Heart right ventricle (tissue), 16 donors: ENCODE results near the gene NOTCH2. TPM values are rescaled to one million over a fixed set of nuclear protein-coding genes. Genes with fewer than 3 reads are reported as not detected.

Experiments
- ATAC-seq, 8 donors: fragments of 200-7000 bp; cut with Tn5 transposase; one replicate each; pipeline ENCODE4 v1.9.1; 2020; ENCODE audit warnings: mild to moderate bottlenecking in 8 of 8, moderate library complexity in 8 of 8, moderate number of reproducible peaks in 1 of 8
- DNase-seq, 2 donors: peaks; one replicate each; pipeline ENCODE4 v3.0.0-alpha.2; 2020
- H3K27ac ChIP-seq, 10 donors: fragments of 200-600 bp; sonication (generic) in 2 of 10; one replicate each; pipeline versions ENCODE4 v1.5.0 to v1.8.0; 2020 to 2022; ENCODE audit warnings: mild to moderate bottlenecking in 3 of 10
- H3K27me3 ChIP-seq, 7 donors: fragments of 200-600 bp; one replicate each; pipeline ENCODE4 v1.8.0; 2021 to 2022; ENCODE audit warnings: mild to moderate bottlenecking in 2 of 7
- H3K36me3 ChIP-seq, 9 donors: fragments of 200-600 bp; sonication (generic) in 1 of 9; one replicate each; pipeline versions ENCODE4 v1.5.0 to v1.8.0; 2020 to 2022; ENCODE audit warnings: mild to moderate bottlenecking in 2 of 9
- H3K4me1 ChIP-seq, 9 donors: fragments of 200-600 bp; sonication (generic) in 1 of 9; one replicate each; pipeline versions ENCODE4 v1.5.0 to v1.8.0; 2020 to 2022; ENCODE audit warnings: mild to moderate bottlenecking in 4 of 9
- H3K4me3 ChIP-seq, 10 donors: fragments of 200-600 bp; sonication (generic) in 2 of 10; one replicate each; pipeline versions ENCODE4 v1.5.0 to v1.8.0; 2020 to 2022; ENCODE audit warnings: mild to moderate bottlenecking in 7 of 10, moderate library complexity in 2 of 10
- H3K9me3 ChIP-seq, 11 donors: fragments of 200-600 bp in 10 of 11; sonication (generic) in 2 of 11; one replicate each; pipeline versions ENCODE4 v1.5.0 to v1.8.0; 2013 to 2022; ENCODE audit warnings: mild to moderate bottlenecking in 2 of 11, control low read depth in 1 of 11, moderate library complexity in 1 of 11
- WGBS, 2 donors: extraction: QIAGEN DNeasy Blood & Tissue Kit; methylation state at CpG; one replicate each; pipeline ENCODE4 v1.1.7; 2013; ENCODE audit warnings: inconsistent platforms in 1 of 2; 5-methylcytosine and 5-hydroxymethylcytosine counted together
- intact Hi-C, 10 donors: fragments of 100-400 bp; cut with DNase I; formaldehyde crosslinking; loops; one replicate each; pipeline versions ENCODE4 v1.11.1 to v1.14.2; 2022
- polyA plus RNA-seq, 2 donors: library from polyadenylated mRNA; stranded (reverse); fragments of 200-250 nt; gene quantifications; one replicate each; pipeline ENCODE4 v1.2.3, GENCODE V29; 2013
- total RNA-seq, 10 donors: library from RNA; stranded (reverse); fragmentation: NEBNext Ultra II Directional in 3 of 10; extraction: Animal tissue kit (Norgen Biotek cat#: 25700) in 3 of 10; gene quantifications; one replicate each; pipeline versions ENCODE4 v1.2.1 to v1.2.4, GENCODE V29; 2021 to 2023
- TF ChIP-seq, protein P1 (sequence below), 9 donors: fragments of 200-600 bp; sonication (generic) in 2 of 9; IDR thresholded peaks; one replicate each; pipeline versions ENCODE4 v1.5.0 to v1.8.0; 2021 to 2022; ENCODE audit warnings: antibody characterized with exemption in 9 of 9, mild to moderate bottlenecking in 5 of 9, moderate library complexity in 1 of 9
- donor health status: Arrhythmogenic right ventricular cardiomyopathy.
- donor health status: ischemic (EF 13 %, LVEDD 7.1; RV severe dilation, severe dysfunction).
- donor health status: healthy with polysubstance abuse.
- donor health status: DM: no; HTN: yes; CAD: no.
- donor health status: DM: no; HTN: no; CAD: no.
- donor health status: ischemic (EF 25% LVEDD 6.9; RV normal size, moderate dysfunction).
- donor health status: ischemic (EF 25% LVEDD 5.7; RV mildly dilated, moderate dysfunction).
- donor health status: healthy.
- donor health status: DM: yes; HTN: yes; CAD: no.
- donor health status: Ischemic cardiomyopathy.
- donor health status: ischemic (EF 35%, LVEDD 5.7; RV mildly dilated, moderate dysfunction).
- donor health status: nonischemic (EF 11% LVEDD 7.7; RV severe dilation, severe dysfunction).
- donor health status: DM: yes; HTN: yes; CAD: no.
- donor health status: PGD.
- donor health status: ischemic (EF 29% LVEDD 5.4; RV normal size, mild dysfunction).
- donor health status: nonischemic (EF 23%, LVEDD 6.1; RV moderate dilation, normal function).

Gene NOTCH2
- total and polyA plus RNA-seq, 12 donors, result 4.1 to 39.1 (median 23.8) TPM

DNA sequence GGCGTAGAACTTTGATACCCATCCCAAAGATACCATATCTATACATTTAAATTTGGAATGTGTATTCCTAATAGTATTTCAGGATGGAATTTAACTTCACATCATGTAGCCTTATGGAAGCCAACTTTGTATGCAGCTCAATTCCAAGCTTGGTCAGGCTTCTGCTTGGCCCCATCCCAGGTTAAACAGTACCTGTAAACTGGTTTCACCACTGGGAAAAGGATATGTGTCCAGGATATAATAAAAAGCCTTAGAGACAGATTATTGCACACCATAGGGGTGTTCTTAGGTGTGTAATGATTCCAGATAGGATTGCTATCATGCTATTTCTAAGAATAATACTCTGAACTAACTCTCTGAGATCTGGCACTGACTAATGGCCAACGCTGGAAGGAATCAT lies 201.3 kb downstream of the NOTCH2 start:
- no peak overlapping the region for H3K4me3 ChIP-seq
- TF ChIP-seq, protein P1, sequence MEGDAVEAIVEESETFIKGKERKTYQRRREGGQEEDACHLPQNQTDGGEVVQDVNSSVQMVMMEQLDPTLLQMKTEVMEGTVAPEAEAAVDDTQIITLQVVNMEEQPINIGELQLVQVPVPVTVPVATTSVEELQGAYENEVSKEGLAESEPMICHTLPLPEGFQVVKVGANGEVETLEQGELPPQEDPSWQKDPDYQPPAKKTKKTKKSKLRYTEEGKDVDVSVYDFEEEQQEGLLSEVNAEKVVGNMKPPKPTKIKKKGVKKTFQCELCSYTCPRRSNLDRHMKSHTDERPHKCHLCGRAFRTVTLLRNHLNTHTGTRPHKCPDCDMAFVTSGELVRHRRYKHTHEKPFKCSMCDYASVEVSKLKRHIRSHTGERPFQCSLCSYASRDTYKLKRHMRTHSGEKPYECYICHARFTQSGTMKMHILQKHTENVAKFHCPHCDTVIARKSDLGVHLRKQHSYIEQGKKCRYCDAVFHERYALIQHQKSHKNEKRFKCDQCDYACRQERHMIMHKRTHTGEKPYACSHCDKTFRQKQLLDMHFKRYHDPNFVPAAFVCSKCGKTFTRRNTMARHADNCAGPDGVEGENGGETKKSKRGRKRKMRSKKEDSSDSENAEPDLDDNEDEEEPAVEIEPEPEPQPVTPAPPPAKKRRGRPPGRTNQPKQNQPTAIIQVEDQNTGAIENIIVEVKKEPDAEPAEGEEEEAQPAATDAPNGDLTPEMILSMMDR (IDR thresholded peaks at IDR 0.05), result no peak
- ATAC-seq (no peak), DNase-seq (no peak)
- intact Hi-C loops, result no loop called here
- H3K9me3 ChIP-seq, result no peaks in the 10 kb centered on the region
- WGBS, 2 donors, result 78 to 90% methylated on average over 2 of the region's 2 CpGs
- peaks cover 0 to 4% (median 0%) of the 10 kb centered on the region in 9 donors for H3K4me1 ChIP-seq
- no peak overlapping the region for H3K27ac ChIP-seq
- peaks cover 0 to 10% (median 6%) of the 10 kb centered on the region in 7 donors for H3K27me3 ChIP-seq
- H3K36me3 ChIP-seq, result no peaks in the 10 kb centered on the region

DNA sequence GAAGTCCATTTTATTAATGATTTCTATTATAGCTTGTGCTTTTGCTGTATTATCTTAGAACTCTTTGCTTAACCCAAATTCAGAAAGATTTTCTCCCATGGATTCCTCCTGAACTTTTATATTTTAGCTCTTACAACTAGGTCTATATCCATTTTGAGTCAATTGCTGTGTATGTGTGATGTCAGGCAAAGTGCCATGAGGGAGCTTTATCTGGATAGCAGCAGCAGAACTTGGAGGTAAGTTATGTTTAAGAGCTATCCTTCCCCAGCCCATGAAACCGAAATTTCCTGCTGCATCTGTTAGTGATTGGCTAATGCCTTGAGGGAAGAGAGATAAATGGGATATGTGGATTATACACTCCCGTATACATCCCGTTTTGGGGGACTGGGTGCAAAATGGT lies 203.0 kb downstream of the NOTCH2 start:
- intact Hi-C loops, result no loop called here
- no peaks in the 10 kb centered on the region for H3K9me3 ChIP-seq
- ATAC-seq, result no peak
- H3K36me3 ChIP-seq, result no peaks in the 10 kb centered on the region
- peaks cover 0 to 11% (median 6%) of the 10 kb centered on the region in 7 donors for H3K27me3 ChIP-seq
- H3K4me1 ChIP-seq, result peaks cover 0 to 4% (median 0%) of the 10 kb centered on the region in 9 donors
- H3K4me3 ChIP-seq, result no peak overlapping the region
- no peak for DNase-seq
- TF ChIP-seq, protein P1 (IDR thresholded peaks at IDR 0.05), result no peak
- no peak overlapping the region for H3K27ac ChIP-seq
- 53 to 61% methylated on average over 3 of the region's 3 CpGs for WGBS, 2 donors

DNA sequence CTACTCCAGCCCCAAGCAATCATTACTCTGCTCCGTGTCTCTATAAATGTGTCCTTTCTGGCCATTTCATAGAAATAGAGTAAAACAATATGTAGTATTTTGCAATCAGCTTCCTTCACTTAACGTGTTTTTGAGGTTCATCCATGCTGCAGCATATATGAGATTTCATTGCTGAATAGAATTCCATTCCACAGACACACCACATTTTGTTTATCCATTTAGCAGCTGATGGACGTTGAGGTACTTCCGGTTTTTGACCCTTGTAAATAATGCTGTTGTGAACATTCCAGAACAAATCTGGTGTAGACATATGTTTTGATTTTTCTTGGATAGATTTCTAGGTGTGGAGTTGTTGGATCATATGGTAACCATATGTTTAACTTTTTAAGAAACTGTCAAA lies 203.8 kb downstream of the NOTCH2 start:
- Histone ChIP-seq H3K4me3 (no peak overlapping the region), H3K36me3 (no peaks in the 10 kb centered on the region), H3K9me3 (no peaks in the 10 kb centered on the region), H3K4me1 (no peaks in the 10 kb centered on the region), H3K27me3 (peaks cover 0 to 10% (median 6%) of the 10 kb centered on the region in 7 donors), H3K27ac (no peak overlapping the region)
- 55% methylated on average over 4 of the region's 4 CpGs for WGBS, 2 donors
- TF ChIP-seq, protein P1 (IDR thresholded peaks at IDR 0.05), result no peak
- no peak for ATAC-seq
- intact Hi-C loops, result no loop called here
- DNase-seq, result no peak

DNA sequence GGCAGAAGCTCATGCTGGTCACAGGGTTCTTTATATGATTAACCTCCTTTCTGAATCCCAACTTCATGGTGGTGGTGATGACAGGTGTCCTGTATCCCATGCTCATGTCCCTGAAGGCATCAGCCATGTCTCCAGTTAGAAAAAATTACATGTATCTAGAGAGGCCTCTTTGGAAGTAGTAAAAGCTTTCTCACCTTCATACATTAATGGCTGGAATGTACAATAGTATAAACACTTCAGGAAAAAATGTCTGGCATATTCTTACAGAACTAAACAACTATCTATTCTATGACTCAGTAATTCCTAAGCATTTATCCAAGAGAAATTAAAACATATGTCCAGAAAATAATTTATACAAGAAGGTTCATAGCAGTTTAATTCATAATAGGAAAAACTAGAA lies 207.2 kb downstream of the NOTCH2 start:
- Histone ChIP-seq H3K36me3 (no peaks in the 10 kb centered on the region), H3K9me3 (no peaks in the 10 kb centered on the region), H3K4me3 (no peak overlapping the region), H3K27ac (no peak overlapping the region), H3K27me3 (peaks cover 0 to 10% (median 6%) of the 10 kb centered on the region in 7 donors), H3K4me1 (peaks cover 0 to 16% (median 0%) of the 10 kb centered on the region in 9 donors)
- ATAC-seq (no peak), DNase-seq (no peak)
- TF ChIP-seq, protein P1 (IDR thresholded peaks at IDR 0.05), result no peak
- intact Hi-C loops, result no loop called here

Other genes with a start within 250 kb of the NOTCH2 start
- not detected for gene ADAM30, start 173.1 kb downstream of the NOTCH2 start, total RNA-seq
- not detected for gene ADAM30, start 173.1 kb downstream of the NOTCH2 start, polyA plus RNA-seq
- gene SEC22B, start 106.9 kb upstream of the NOTCH2 start, total RNA-seq, result 10 to 100 TPM; 12.9 to 18.5 (median 15.5) TPM
- 10 to 100 TPM; 12.1 to 14.7 TPM for gene SEC22B, start 106.9 kb upstream of the NOTCH2 start, polyA plus RNA-seq